ENCODE results near the gene KLK8. TPM values are rescaled to one million over a fixed set of nuclear protein-coding genes. Genes with fewer than 3 reads are reported as not detected.
"Not testable (repeated sequence)": the region's sequence is repeated elsewhere in the genome, so short reads cannot be mapped to it uniquely, and the experiment has no call there.

The KLK8 gene
- total RNA-seq, 1 experiment from 2014 or later, result 4.4 TPM

- ATAC-seq, result no peak
- H3K27me3 Mint-ChIP-seq (ENCODE audit: low read depth), result peaks cover 50% of the 10 kb centered on the region
- no peak overlapping the region for H3K27ac Mint-ChIP-seq
- no peaks in the 10 kb centered on the region for H3K4me1 Mint-ChIP-seq
- 0 out of 2 replicates have a peak, but pooled peaks cover 3% of the 10 kb centered on the region for H3K36me3 Mint-ChIP-seq
- DNase-seq (ENCODE audit: low spot score), result no peak
- no peak overlapping the region for H3K4me3 Mint-ChIP-seq
- ChIA-PET POLR2A (no interaction called here), CTCF (interaction anchor here (0.6 to 2.2 kb wide), 4 partner anchors 24 to 268 kb away, joined by 3 to 8 read pairs (median 4); no protein-coding TSS in a partner anchor)
- TF ChIP-seq ZNF121 (CRISPR knock-in tag; IDR thresholded peaks at IDR 0.05), result no peak
- no peak for TF ChIP-seq CREB1 (CRISPR knock-in tag; IDR thresholded peaks at IDR 0.05)
- TF ChIP-seq PRRX2 (CRISPR knock-in tag; IDR thresholded peaks at IDR 0.05), result no peak
- TF ChIP-seq ARID4B (CRISPR knock-in tag; IDR thresholded peaks at IDR 0.05; ENCODE audit: borderline replicate concordance), result no peak
- TF ChIP-seq ZBTB43 (CRISPR knock-in tag; IDR thresholded peaks at IDR 0.05), result no peak
- no peak for TF ChIP-seq ZNF138 (CRISPR knock-in tag; conservative IDR thresholded peaks at IDR 0.05)
- peaks cover 10% of the 10 kb centered on the region for H3K9me3 Mint-ChIP-seq
These were observed 8.8 kb downstream of the KLK8 start for GRCh38 chr19:50992666-50993035.

GRCh38 chr19:50984416-50984815, 17.0 kb downstream of the KLK8 start:
- H3K27ac Mint-ChIP-seq; POLR2A ChIA-PET; DNase-seq (ENCODE audit: low spot score); H3K4me1 Mint-ChIP-seq; H3K9me3 Mint-ChIP-seq; ATAC-seq; H3K36me3 Mint-ChIP-seq: not testable (repeated sequence)
- Mint-ChIP-seq H3K4me3 (peak overlapping the region; percentile 65), H3K27me3 (ENCODE audit: low read depth) (peaks cover 76% of the 10 kb centered on the region)
- CTCF ChIA-PET, result interaction anchor here (0.6 to 1.2 kb wide), 6 partner anchors 18 to 110 kb away, joined by 3 to 10 read pairs (median 4); no protein-coding TSS in a partner anchor

- no peak for DNase-seq (ENCODE audit: low spot score)
- H3K4me3 Mint-ChIP-seq, result peak within 1 kb of the TSS; percentile 65
These were observed 17.6 kb downstream of the KLK8 start, which contains the start of gene KLK7 for GRCh38 chr19:50983625-50984292. KLK7 (minus strand) TSS chr19:50983917; CDS start chr19:50982399, 1,518 bp downstream.

More at GRCh38 chr19:50983625-50984292, 17.6 kb downstream of the KLK8 start, which contains the start of gene KLK7:
- ChIA-PET CTCF (interaction anchor here (0.6 to 1.2 kb wide), 6 partner anchors 19 to 111 kb away, joined by 3 to 10 read pairs (median 4); no protein-coding TSS in a partner anchor), POLR2A (no interaction called here)
- Mint-ChIP-seq H3K27me3 (ENCODE audit: low read depth) (peaks cover 70% of the 10 kb centered on the region), H3K9me3 (peaks cover 3% of the 10 kb centered on the region; the same call in 1 of the 2 replicates), H3K27ac (no peak within 1 kb of the TSS), H3K36me3 (no peaks in the 10 kb centered on the region), H3K4me1 (peaks cover 14% of the 10 kb centered on the region)
- no peak for TF ChIP-seq NFE2L1 (CRISPR knock-in tag; IDR thresholded peaks at IDR 0.05)
- no peak for TF ChIP-seq NFYB (CRISPR knock-in tag; conservative IDR thresholded peaks at IDR 0.05; ENCODE audit: low read depth)
- TF ChIP-seq NFATC4 (CRISPR knock-in tag; IDR thresholded peaks at IDR 0.05), result no peak
- no peak for TF ChIP-seq SMAD3 (CRISPR knock-in tag; IDR thresholded peaks at IDR 0.05; ENCODE audit: borderline replicate concordance)
- TF ChIP-seq ZNF263 (CRISPR knock-in tag; IDR thresholded peaks at IDR 0.05; ENCODE audit: low read depth), result no peak
- no peak for TF ChIP-seq ZNF671 (CRISPR knock-in tag; IDR thresholded peaks at IDR 0.05)
- no peak for TF ChIP-seq ATF2 (CRISPR knock-in tag; IDR thresholded peaks at IDR 0.05; ENCODE audit: borderline replicate concordance, low read depth)
- no peak for TF ChIP-seq FOXJ3 (CRISPR knock-in tag; IDR thresholded peaks at IDR 0.05; ENCODE audit: borderline replicate concordance)
- TF ChIP-seq USF1 (CRISPR knock-in tag; IDR thresholded peaks at IDR 0.05), result no peak
- no peak for TF ChIP-seq RELA (CRISPR knock-in tag; IDR thresholded peaks at IDR 0.05; ENCODE audit: borderline replicate concordance)
- no peak for TF ChIP-seq KAT7 (CRISPR knock-in tag; IDR thresholded peaks at IDR 0.05; ENCODE audit: borderline replicate concordance)
- no peak for TF ChIP-seq AFF4 (CRISPR knock-in tag; IDR thresholded peaks at IDR 0.05; ENCODE audit: borderline replicate concordance)
- no peak for TF ChIP-seq JAZF1 (CRISPR knock-in tag; IDR thresholded peaks at IDR 0.05)
- ATAC-seq, result peak; percentile 61

Measured in WTC11 (cell line).